ENCODE data around the gene PILRA. TPM values are rescaled to one million over a fixed set of nuclear protein-coding genes. Genes with fewer than 3 reads are reported as not detected.
"Not testable (repeated sequence)": the region's sequence is repeated elsewhere in the genome, so short reads cannot be mapped to it uniquely, and the experiment has no call there.

PILRA gene
- total and polyA plus RNA-seq, 2 of the 13 experiments (the other 11 are each of a cell fraction or from before 2014, with no cell fraction given), result 0.13 to 1.3 TPM

GRCh38 chr7:100373870-100374598 lies 747 bp downstream of the PILRA start:
- ChIA-PET CTCF (ENCODE audit: low intra/inter-chr PET ratio, low total read pairs) (interaction anchor here (1.1 kb wide), 1 partner anchor 33 kb away, joined by 3 read pairs; no protein-coding TSS in a partner anchor), POLR2A (interaction anchor here (1.0 kb wide), 1 partner anchor 8 kb away, joined by 4 read pairs; no protein-coding TSS in a partner anchor)
- peak overlapping the region in 1 of 3 experiments; percentile 49; a peak in 1 of 6 replicates for H3K4me3 ChIP-seq (replicated peaks in 1 of 3; ENCODE audit: insufficient read depth in 1 of 3, low read depth in 2 of 3, low read length in 3 of 3)
- in situ Hi-C loops (cut with HindIII; ENCODE audit: extremely low pct_ligation_motif_present, low pct_unique_long_range_greater_than_20kb); intact Hi-C loops (cut with micrococcal nuclease; ENCODE audit: unreplicated experiment); BruUV-seq (replicated peaks); H2AFZ ChIP-seq (ENCODE audit: low read length); H3K36me3 ChIP-seq (replicated peaks in 1 of 2; ENCODE audit: control insufficient read depth in 1 of 2, insufficient read depth in 2 of 2, low read length in 2 of 2); H3K9me3 ChIP-seq (ENCODE audit: low read length); H3K27me3 ChIP-seq (ENCODE audit: control insufficient read depth in 1 of 2, insufficient read depth in 2 of 2, low read length in 2 of 2); H3K27ac ChIP-seq (ENCODE audit: extremely low read length, insufficient read depth, low read length); H4K20me1 ChIP-seq (ENCODE audit: insufficient read depth, low read length); H3K79me2 ChIP-seq (ENCODE audit: insufficient read depth, low read length); H3K9ac ChIP-seq (ENCODE audit: insufficient read depth, low read depth, low read length); H3K4me1 ChIP-seq (ENCODE audit: insufficient read depth, low read length); DNase-seq (ENCODE audit: low spot score): not testable (repeated sequence)
- WGBS (ENCODE audit: low lambda C conversion rate), result 56% methylated on average over 12 of the region's 15 CpGs
- peak; percentile 71 for FAIRE-seq
- TF ChIP-seq CTCF (CRISPR knock-in tag; IDR thresholded peaks at IDR 0.05), result peak; percentile 52
- TF ChIP-seq STAG1 (CRISPR knock-in tag; IDR thresholded peaks at IDR 0.05), result peak; percentile 37; the same call in 1 of the 2 replicates
- ATAC-seq, result peak; percentile 38
- H3K4me2 ChIP-seq (ENCODE audit: low read depth, low read length), result peak overlapping the region; percentile 43

GRCh38 chr7:100374601-100375000 lies 1.3 kb downstream of the PILRA start:
- no peak for ATAC-seq
- H3K79me2 ChIP-seq (ENCODE audit: insufficient read depth, low read length), result no peaks in the 10 kb centered on the region
- no peak overlapping the region for H3K4me3 ChIP-seq (replicated peaks in 1 of 3; ENCODE audit: insufficient read depth in 1 of 3, low read depth in 2 of 3, low read length in 3 of 3)
- no peaks in the 10 kb centered on the region for H4K20me1 ChIP-seq (ENCODE audit: insufficient read depth, low read length)
- no peak for DNase-seq (ENCODE audit: low spot score)
- ChIA-PET POLR2A (interaction anchor here (1.0 kb wide), 1 partner anchor 8 kb away, joined by 4 read pairs; no protein-coding TSS in a partner anchor), CTCF (ENCODE audit: low intra/inter-chr PET ratio, low total read pairs) (no interaction called here)
- TF ChIP-seq MXI1 (IDR thresholded peaks at IDR 0.05; ENCODE audit: borderline replicate concordance, low read depth, low read length) (no peak), HOXA5 (CRISPR knock-in tag; IDR thresholded peaks at IDR 0.05) (no peak)
- peaks cover 9% of the 10 kb centered on the region; the same call in 1 of the 2 replicates for H3K4me1 ChIP-seq (ENCODE audit: insufficient read depth, low read length)
- intact Hi-C loops (cut with micrococcal nuclease; ENCODE audit: unreplicated experiment), result no loop called here
- no peaks in the 10 kb centered on the region for H3K36me3 ChIP-seq (replicated peaks in 1 of 2; ENCODE audit: control insufficient read depth in 1 of 2, insufficient read depth in 2 of 2, low read length in 2 of 2)
- 68% methylated on average over 5 of the region's 5 CpGs for WGBS (ENCODE audit: low lambda C conversion rate)
- H3K27me3 ChIP-seq (ENCODE audit: control insufficient read depth in 1 of 2, insufficient read depth in 2 of 2, low read length in 2 of 2), result no peaks in the 10 kb centered on the region; a peak in 2 of 5 replicates
- no TSS peak for BruUV-seq (replicated peaks)
- in situ Hi-C loops (cut with HindIII; ENCODE audit: extremely low pct_ligation_motif_present, low pct_unique_long_range_greater_than_20kb), result no loop called here
- H3K9me3 ChIP-seq (ENCODE audit: low read length), result no peaks in the 10 kb centered on the region
- no peak overlapping the region for H3K4me2 ChIP-seq (ENCODE audit: low read depth, low read length)
- no peak for FAIRE-seq
- no peak overlapping the region for H3K27ac ChIP-seq (ENCODE audit: extremely low read length, insufficient read depth, low read length)
- H2AFZ ChIP-seq (ENCODE audit: low read length), result no peak overlapping the region
- no peak overlapping the region for H3K9ac ChIP-seq (ENCODE audit: insufficient read depth, low read depth, low read length)

All from HepG2 (cell line).